GM19238 (cell line): ENCODE results near the gene LGI2.
"Not testable (repeated sequence)": the region's sequence is repeated elsewhere in the genome, so short reads cannot be mapped to it uniquely, and the experiment has no call there.

ENCODE experiments used
- DNase-seq: peaks from one replicate; pipeline ENCODE4 v3.0.0; 2011; ENCODE audit warnings: low spot score; ENCODE audit not compliant: insufficient read length

The LGI2 gene

GRCh38 chr4:25050370-25051078 is 19.8 kb upstream of the LGI2 start:
- DNase-seq, result no peak

GRCh38 chr4:25043548-25043947 is 12.8 kb upstream of the LGI2 start:
- DNase-seq, result no peak

GRCh38 chr4:25033526-25033925 is 2.8 kb upstream of the LGI2 start:
- no peak for DNase-seq

- no peak for DNase-seq
Observed at GRCh38 chr4:25032126-25032525, 1.4 kb upstream of the LGI2 start.

- DNase-seq, result no peak
Observed at GRCh38 chr4:25031077-25031621, 403 bp upstream of the LGI2 start.

GRCh38 chr4:25029479-25030276 is 1.1 kb downstream of the LGI2 start:
- DNase-seq, result no peak

GRCh38 chr4:25028851-25029250 is 1.9 kb downstream of the LGI2 start:
- DNase-seq, result no peak

- DNase-seq, result no peak
Observed at GRCh38 chr4:25022766-25023165, 8.0 kb downstream of the LGI2 start.

GRCh38 chr4:25021216-25021615 is 9.5 kb downstream of the LGI2 start:
- no peak for DNase-seq

GRCh38 chr4:25020236-25020635 is 10.5 kb downstream of the LGI2 start:
- no peak for DNase-seq

- no peak for DNase-seq
Observed at GRCh38 chr4:25019501-25019900, 11.2 kb downstream of the LGI2 start.

- no peak for DNase-seq
Observed at GRCh38 chr4:25015012-25015411, 15.7 kb downstream of the LGI2 start.

- DNase-seq, result not testable (repeated sequence)
Observed at GRCh38 chr4:25014662-25014983, 16.1 kb downstream of the LGI2 start.

- DNase-seq, result no peak
Observed at GRCh38 chr4:25013756-25014661, 16.7 kb downstream of the LGI2 start.

GRCh38 chr4:25012655-25013054 is 18.1 kb downstream of the LGI2 start:
- DNase-seq, result no peak

GRCh38 chr4:25011135-25011866 is 19.4 kb downstream of the LGI2 start:
- DNase-seq, result no peak

- no peak for DNase-seq
Observed at GRCh38 chr4:25007598-25007997, 23.1 kb downstream of the LGI2 start.

GRCh38 chr4:25002681-25003080 is 28.1 kb downstream of the LGI2 start:
- no peak for DNase-seq

- DNase-seq, result no peak
Observed at GRCh38 chr4:25001509-25001908, 29.2 kb downstream of the LGI2 start.

GRCh38 chr4:25000639-25001038 is 30.1 kb downstream of the LGI2 start:
- no peak for DNase-seq
